Suprapubic skin (tissue), 4 donors: Measurements from ENCODE around the gene ASIP. TPM values are rescaled to one million over a fixed set of nuclear protein-coding genes. Genes with fewer than 3 reads are reported as not detected.

Source experiments
- DNase-seq, 2 donors: peaks; one replicate each; pipeline ENCODE4 v3.0.0-alpha.2; 2019; ENCODE audit warnings: low spot score in 2 of 2
- H3K27ac ChIP-seq: fragments of 200-600 bp; sonication (generic); one replicate; pipeline ENCODE4 v1.5.1; 2019
- H3K27me3 ChIP-seq: fragments of 200-600 bp; sonication (generic); one replicate; pipeline ENCODE4 v1.5.1; 2019
- H3K36me3 ChIP-seq: fragments of 200-600 bp; sonication (generic); one replicate; pipeline ENCODE4 v1.5.1; 2019
- H3K4me1 ChIP-seq: fragments of 200-600 bp; sonication (generic); one replicate; pipeline ENCODE4 v1.5.1; 2019
- H3K4me3 ChIP-seq: fragments of 200-600 bp; sonication (generic); one replicate; pipeline ENCODE4 v1.5.1; 2019; ENCODE audit warnings: mild to moderate bottlenecking
- H3K9me3 ChIP-seq: fragments of 200-600 bp; sonication (generic); one replicate; pipeline ENCODE4 v1.5.1; 2019
- EP300 ChIP-seq: sonication (generic); formaldehyde crosslinking; IDR thresholded peaks from one replicate; pipeline ENCODE4 v1.6.1; 2017; ENCODE audit warnings: antibody characterized with exemption
- POLR2A ChIP-seq, 2 donors: fragments of 450-650 bp; IDR thresholded peaks; one replicate each; pipeline ENCODE4 v1.6.1; 2017; ENCODE audit warnings: antibody characterized with exemption in 2 of 2, mild to moderate bottlenecking in 2 of 2, moderate library complexity in 2 of 2
- POLR2AphosphoS5 ChIP-seq, 3 donors: sonication (generic); formaldehyde crosslinking; IDR thresholded peaks; one replicate each; pipeline ENCODE4 v1.6.1; 2017; ENCODE audit warnings: antibody characterized with exemption in 3 of 3
- WGBS: methylation state at CpG from one replicate; pipeline ENCODE4 v1.1.5; 2018; 5-methylcytosine and 5-hydroxymethylcytosine counted together
- total RNA-seq, 4 donors: library from RNA; depleted of rRNA; stranded (reverse); fragments of >200 nt; gene quantifications; one replicate each; pipeline ENCODE4 v1.1.0, GENCODE V29; 2016
- TF ChIP-seq, protein P1 (sequence below), 2 donors: fragments of 200-600 bp in 1 of 2; fragments of 450-650 bp in 1 of 2; sonication (generic) in 1 of 2; IDR thresholded peaks; one replicate each; pipeline ENCODE4 v1.5.1; 2016 to 2019; ENCODE audit warnings: antibody characterized with exemption in 2 of 2, mild to moderate bottlenecking in 1 of 2, moderate library complexity in 1 of 2

ASIP gene
- total RNA-seq, 4 donors from 2014 or later, result not detected

DNA sequence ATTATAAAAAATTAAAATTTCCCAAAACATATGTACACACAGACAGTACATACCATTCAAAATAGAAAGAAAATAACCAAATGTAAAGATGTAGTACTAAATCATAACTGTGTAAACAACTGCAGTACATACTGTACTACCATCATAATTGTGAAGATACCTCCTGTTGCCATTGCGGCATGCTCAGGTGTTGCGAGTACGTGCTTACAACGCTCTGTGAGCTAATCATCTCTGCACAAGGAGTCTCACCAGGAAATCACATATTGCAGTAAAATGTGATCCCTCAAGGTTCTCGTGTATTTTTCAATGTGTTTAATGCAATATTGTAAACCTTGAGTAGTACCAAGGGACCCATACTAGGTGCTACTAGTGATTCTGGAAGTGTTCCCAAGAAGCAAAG lies 22.9 kb downstream of the ASIP start:
- Histone ChIP-seq H3K4me1 (peaks cover 13% of the 10 kb centered on the region), H3K4me3 (no peak overlapping the region), H3K27me3 (no peaks in the 10 kb centered on the region), H3K9me3 (no peaks in the 10 kb centered on the region), H3K27ac (no peak overlapping the region), H3K36me3 (no peaks in the 10 kb centered on the region)
- no peak for DNase-seq
- 94% methylated on average over 5 of the region's 5 CpGs for WGBS
- TF ChIP-seq EP300 (no peak), POLR2AphosphoS5 (IDR thresholded peaks at IDR 0.05) (no peak), POLR2A (IDR thresholded peaks at IDR 0.05) (no peak)
- TF ChIP-seq, protein P1, sequence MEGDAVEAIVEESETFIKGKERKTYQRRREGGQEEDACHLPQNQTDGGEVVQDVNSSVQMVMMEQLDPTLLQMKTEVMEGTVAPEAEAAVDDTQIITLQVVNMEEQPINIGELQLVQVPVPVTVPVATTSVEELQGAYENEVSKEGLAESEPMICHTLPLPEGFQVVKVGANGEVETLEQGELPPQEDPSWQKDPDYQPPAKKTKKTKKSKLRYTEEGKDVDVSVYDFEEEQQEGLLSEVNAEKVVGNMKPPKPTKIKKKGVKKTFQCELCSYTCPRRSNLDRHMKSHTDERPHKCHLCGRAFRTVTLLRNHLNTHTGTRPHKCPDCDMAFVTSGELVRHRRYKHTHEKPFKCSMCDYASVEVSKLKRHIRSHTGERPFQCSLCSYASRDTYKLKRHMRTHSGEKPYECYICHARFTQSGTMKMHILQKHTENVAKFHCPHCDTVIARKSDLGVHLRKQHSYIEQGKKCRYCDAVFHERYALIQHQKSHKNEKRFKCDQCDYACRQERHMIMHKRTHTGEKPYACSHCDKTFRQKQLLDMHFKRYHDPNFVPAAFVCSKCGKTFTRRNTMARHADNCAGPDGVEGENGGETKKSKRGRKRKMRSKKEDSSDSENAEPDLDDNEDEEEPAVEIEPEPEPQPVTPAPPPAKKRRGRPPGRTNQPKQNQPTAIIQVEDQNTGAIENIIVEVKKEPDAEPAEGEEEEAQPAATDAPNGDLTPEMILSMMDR (IDR thresholded peaks at IDR 0.05), result no peak

GRCh38 chr20:34268145-34268544 lies 26.9 kb downstream of the ASIP start:
- Histone ChIP-seq H3K27me3 (no peaks in the 10 kb centered on the region), H3K4me1 (peaks cover 12% of the 10 kb centered on the region), H3K4me3 (no peak overlapping the region), H3K27ac (no peak overlapping the region), H3K36me3 (no peaks in the 10 kb centered on the region), H3K9me3 (no peaks in the 10 kb centered on the region)
- no peak for TF ChIP-seq EP300
- TF ChIP-seq POLR2AphosphoS5 (IDR thresholded peaks at IDR 0.05), result no peak
- TF ChIP-seq, protein P1 (IDR thresholded peaks at IDR 0.05), result no peak
- no peak for TF ChIP-seq POLR2A (IDR thresholded peaks at IDR 0.05)
- WGBS, result 97% methylated on average over 12 of the region's 12 CpGs
- no peak for DNase-seq

DNA sequence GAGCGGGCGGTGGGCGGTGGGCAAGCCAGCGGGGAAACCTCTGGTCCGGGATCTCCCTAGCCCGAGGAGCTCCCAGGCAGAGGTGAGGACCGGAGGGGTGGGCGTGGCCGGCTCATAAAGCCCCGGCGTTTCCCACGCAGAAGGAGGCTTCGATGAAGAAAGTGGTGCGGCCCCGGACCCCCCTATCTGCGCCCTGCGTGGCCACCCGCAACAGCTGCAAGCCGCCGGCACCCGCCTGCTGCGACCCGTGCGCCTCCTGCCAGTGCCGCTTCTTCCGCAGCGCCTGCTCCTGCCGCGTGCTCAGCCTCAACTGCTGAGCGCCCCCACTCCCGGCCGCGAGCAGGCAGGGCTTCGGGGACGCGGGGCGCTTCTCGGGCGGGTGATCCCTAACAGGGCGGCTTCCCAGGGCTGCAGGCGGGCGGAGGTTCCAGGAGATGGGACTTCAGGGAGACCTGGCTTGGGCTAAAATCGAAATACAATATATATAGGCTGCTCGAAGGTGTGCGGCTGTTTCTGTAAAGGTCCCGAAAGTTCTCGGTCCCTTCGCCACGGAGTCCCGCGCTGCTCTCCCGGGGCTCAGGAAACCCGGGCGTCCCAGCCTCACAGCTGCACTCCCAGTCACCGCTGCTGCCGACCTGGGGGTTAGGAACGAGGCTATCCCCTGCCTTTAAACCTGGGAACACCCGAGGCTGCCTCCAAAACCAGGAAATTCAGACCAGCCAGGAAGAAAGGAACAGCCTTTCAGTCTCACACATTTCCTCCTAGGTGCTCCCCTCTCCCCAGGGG lies 27.8 kb downstream of the ASIP start:
- Histone ChIP-seq H3K27ac (peak overlapping the region; percentile 35), H3K4me3 (peak overlapping the region; percentile 48)
- peak in 1 of 2 donors; percentile 80 for DNase-seq

GRCh38 chr20:34269996-34270627 lies 28.9 kb downstream of the ASIP start:
- H3K27ac ChIP-seq, result peak overlapping the region; percentile 2
- TF ChIP-seq EP300 (no peak), POLR2AphosphoS5 (IDR thresholded peaks at IDR 0.05) (peak in 1 of 3 donors; percentile 51)
- peaks cover 12% of the 10 kb centered on the region for H3K4me1 ChIP-seq
- H3K4me3 ChIP-seq, result no peak overlapping the region
- H3K9me3 ChIP-seq, result no peaks in the 10 kb centered on the region
- no peak for DNase-seq
- 87% methylated on average over 9 of the region's 9 CpGs for WGBS
- peaks cover 6% of the 10 kb centered on the region for H3K36me3 ChIP-seq
- no peaks in the 10 kb centered on the region for H3K27me3 ChIP-seq

More for the DNA sequence above, 27.8 kb downstream of the ASIP start:
- WGBS, result 11% methylated on average over 41 of the region's 58 CpGs
- TF ChIP-seq EP300 (no peak), POLR2A (IDR thresholded peaks at IDR 0.05) (no peak), POLR2AphosphoS5 (IDR thresholded peaks at IDR 0.05) (no peak)
- TF ChIP-seq, protein P1 (IDR thresholded peaks at IDR 0.05), result no peak
- peaks cover 12% of the 10 kb centered on the region for H3K4me1 ChIP-seq
- no peaks in the 10 kb centered on the region for H3K9me3 ChIP-seq
- H3K27me3 ChIP-seq, result no peaks in the 10 kb centered on the region
- no peaks in the 10 kb centered on the region for H3K36me3 ChIP-seq

DNA sequence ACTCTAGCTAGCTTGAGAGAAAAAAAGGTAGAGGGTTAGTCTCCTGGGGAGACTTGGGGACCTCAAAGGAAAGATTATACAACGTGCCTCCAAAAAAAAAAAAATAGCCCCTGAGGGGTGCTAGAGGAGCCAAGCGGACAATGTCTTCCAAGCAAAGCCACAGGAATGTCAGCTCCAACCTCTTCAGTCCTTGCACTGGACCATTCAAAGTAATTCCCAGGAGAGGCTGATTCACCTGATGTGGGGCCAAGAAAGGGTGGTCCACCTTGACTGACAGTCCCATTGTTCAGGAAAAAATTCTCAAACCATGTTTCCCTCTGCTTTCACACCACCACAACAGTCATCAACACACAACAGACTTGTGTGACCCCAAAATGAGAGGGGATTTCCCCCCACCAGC lies 30.7 kb downstream of the ASIP start:
- DNase-seq, result no peak
- Histone ChIP-seq H3K27ac (no peak overlapping the region), H3K36me3 (peaks cover 14% of the 10 kb centered on the region), H3K9me3 (no peaks in the 10 kb centered on the region), H3K4me3 (no peak overlapping the region), H3K4me1 (peaks cover 12% of the 10 kb centered on the region), H3K27me3 (no peaks in the 10 kb centered on the region)
- WGBS, result 68% methylated on average over 2 of the region's 2 CpGs
- TF ChIP-seq, protein P1 (IDR thresholded peaks at IDR 0.05), result no peak
- TF ChIP-seq EP300, result no peak
